HG02763 (cell line): ENCODE measurements around the gene ICA1.
"Not testable (repeated sequence)": the region's sequence is repeated elsewhere in the genome, so short reads cannot be mapped to it uniquely, and the experiment has no call there.

ENCODE experiments used
- ATAC-seq: cut with Tn5 transposase; IDR thresholded peaks from one replicate; pipeline ENCODE4 v1.9.1; 2021; ENCODE audit warnings: mild to moderate bottlenecking, moderate library complexity; ENCODE audit not compliant: unreplicated experiment

ICA1 gene

GRCh38 chr7:8271960-8272359, 10.0 kb upstream of the ICA1 start:
- no peak for ATAC-seq

GRCh38 chr7:8263048-8263447, 1.1 kb upstream of the ICA1 start:
- no peak for ATAC-seq

- no peak for ATAC-seq
Observed at GRCh38 chr7:8260871-8261694, 884 bp downstream of the ICA1 start.

GRCh38 chr7:8259586-8260222, 2.3 kb downstream of the ICA1 start:
- no peak for ATAC-seq

GRCh38 chr7:8258734-8259133, 3.2 kb downstream of the ICA1 start:
- no peak for ATAC-seq

GRCh38 chr7:8258166-8258565, 3.8 kb downstream of the ICA1 start:
- no peak for ATAC-seq

GRCh38 chr7:8255680-8256655, 6.0 kb downstream of the ICA1 start:
- no peak for ATAC-seq

- no peak for ATAC-seq
Observed at GRCh38 chr7:8254667-8255066, 7.3 kb downstream of the ICA1 start.

- ATAC-seq: no peak
Observed at GRCh38 chr7:8254215-8254614, 7.8 kb downstream of the ICA1 start.

- ATAC-seq: no peak
Observed at GRCh38 chr7:8251195-8251594, 10.8 kb downstream of the ICA1 start.

GRCh38 chr7:8250547-8250946, 11.4 kb downstream of the ICA1 start:
- no peak for ATAC-seq

GRCh38 chr7:8249121-8249520, 12.8 kb downstream of the ICA1 start:
- no peak for ATAC-seq

GRCh38 chr7:8246020-8246419, 15.9 kb downstream of the ICA1 start:
- no peak for ATAC-seq

GRCh38 chr7:8245032-8245431, 16.9 kb downstream of the ICA1 start:
- ATAC-seq: not testable (repeated sequence)

GRCh38 chr7:8243059-8243458, 18.9 kb downstream of the ICA1 start:
- not testable (repeated sequence) for ATAC-seq

- ATAC-seq: not testable (repeated sequence)
Observed at GRCh38 chr7:8239702-8240362, 22.1 kb downstream of the ICA1 start.

GRCh38 chr7:8236780-8237407, 25.1 kb downstream of the ICA1 start:
- ATAC-seq: no peak

GRCh38 chr7:8232999-8233847, 28.7 kb downstream of the ICA1 start:
- no peak for ATAC-seq

- ATAC-seq: no peak
Observed at GRCh38 chr7:8229927-8230326, 32.0 kb downstream of the ICA1 start.
